H9 (cell line): Measurements from ENCODE around the gene TGFBR2. TPM values are rescaled to one million over a fixed set of nuclear protein-coding genes. Genes with fewer than 3 reads are reported as not detected.

Experiments
- DNase-seq: peaks from one replicate; pipeline ENCODE4 v3.0.0-alpha.2; 2017
- H2AFZ ChIP-seq: one replicate; pipeline ENCODE4 v1.6.1; 2013; ENCODE audit warnings: mild to moderate bottlenecking, low read length, control low read depth, moderate library complexity
- H2AK5ac ChIP-seq: 2 replicates; pipeline ENCODE4 v1.6.1; 2013; ENCODE audit warnings: low read length, control low read depth, mixed read lengths; ENCODE audit not compliant: insufficient read length
- H2BK120ac ChIP-seq: one replicate; pipeline ENCODE4 v1.6.1; 2013; ENCODE audit warnings: low read depth, mild to moderate bottlenecking, low read length, control low read depth, inconsistent platforms; ENCODE audit not compliant: poor library complexity, severe bottlenecking
- H2BK12ac ChIP-seq: 2 replicates; pipeline ENCODE4 v1.6.1; 2013; ENCODE audit warnings: low read length, control low read depth, mixed read lengths, low read depth; ENCODE audit not compliant: insufficient read length
- H2BK15ac ChIP-seq: 2 replicates; pipeline ENCODE4 v1.6.1; 2013; ENCODE audit warnings: low read depth, low read length, control low read depth
- H2BK20ac ChIP-seq: one replicate; pipeline ENCODE4 v1.6.1; 2013; ENCODE audit warnings: low read depth, mild to moderate bottlenecking, low read length, control low read depth, inconsistent platforms; ENCODE audit not compliant: poor library complexity, severe bottlenecking
- H2BK5ac ChIP-seq: 2 replicates; pipeline ENCODE4 v1.6.1; 2013; ENCODE audit warnings: low read length, control low read depth, mixed read lengths; ENCODE audit not compliant: insufficient read length
- H3K14ac ChIP-seq: 2 replicates; pipeline ENCODE4 v1.6.1; 2013; ENCODE audit warnings: low read length, control low read depth; ENCODE audit not compliant: insufficient read depth
- H3K18ac ChIP-seq: 2 replicates; pipeline ENCODE4 v1.6.1; 2013; ENCODE audit warnings: low read depth, mild to moderate bottlenecking, mixed read lengths, low read length, control low read depth; ENCODE audit not compliant: insufficient read length
- H3K23ac ChIP-seq: 2 replicates; pipeline ENCODE4 v1.6.1; 2013; ENCODE audit warnings: low read length, control low read depth, mixed read lengths, low read depth; ENCODE audit not compliant: insufficient read length
- H3K23me2 ChIP-seq: 2 replicates; pipeline ENCODE4 v1.6.1; 2013; ENCODE audit warnings: low read depth, mild to moderate bottlenecking, mixed read lengths, low read length, control low read depth; ENCODE audit not compliant: insufficient read length, poor library complexity, severe bottlenecking
- H3K27ac ChIP-seq: 2 replicates; pipeline ENCODE4 v1.5.1; 2013; ENCODE audit warnings: low read length, control low read depth, mixed read lengths, low read depth; ENCODE audit not compliant: insufficient read length
- H3K27me3 ChIP-seq: 2 replicates; pipeline ENCODE4 v1.6.1; 2013; ENCODE audit warnings: low read length, control low read depth, inconsistent platforms; ENCODE audit not compliant: insufficient read depth
- H3K4ac ChIP-seq: 2 replicates; pipeline ENCODE4 v1.6.1; 2013; ENCODE audit warnings: low read depth, mild to moderate bottlenecking, control low read depth, inconsistent platforms, low read length, moderate library complexity
- H3K4me1 ChIP-seq: 2 replicates; pipeline ENCODE4 v1.6.1; 2013; ENCODE audit warnings: low read length, control low read depth, inconsistent platforms; ENCODE audit not compliant: insufficient read depth
- H3K4me2 ChIP-seq: 2 replicates; pipeline ENCODE4 v1.6.1; 2013; ENCODE audit warnings: low read length, control low read depth, mixed read lengths; ENCODE audit not compliant: insufficient read length, insufficient read depth
- H3K56ac ChIP-seq: 2 replicates; pipeline ENCODE4 v1.6.1; 2013; ENCODE audit warnings: low read depth, mild to moderate bottlenecking, mixed read lengths, low read length, control low read depth; ENCODE audit not compliant: insufficient read length
- H3K79me1 ChIP-seq: 2 replicates; pipeline ENCODE4 v1.6.1; 2013; ENCODE audit warnings: low read depth, mild to moderate bottlenecking, moderate library complexity, low read length, control low read depth, inconsistent platforms; ENCODE audit not compliant: insufficient read depth, poor library complexity, severe bottlenecking
- H3K79me2 ChIP-seq: 2 replicates; pipeline ENCODE4 v1.6.1; 2013; ENCODE audit warnings: low read length, control low read depth, inconsistent platforms; ENCODE audit not compliant: insufficient read depth
- H3K9ac ChIP-seq: 2 replicates; pipeline ENCODE4 v1.6.1; 2013; ENCODE audit warnings: low read length, control low read depth, mixed read lengths; ENCODE audit not compliant: insufficient read length; ENCODE audit errors: extremely low read depth
- H3K9me3 ChIP-seq: one replicate; pipeline ENCODE4 v1.6.1; 2013; ENCODE audit warnings: low read depth, low read length, inconsistent platforms; ENCODE audit not compliant: control insufficient read depth
- H3T11ph ChIP-seq: one replicate; pipeline ENCODE4 v1.6.1; 2013; ENCODE audit warnings: mild to moderate bottlenecking, low read length, control low read depth, inconsistent platforms
- H4K20me1 ChIP-seq: one replicate; pipeline ENCODE4 v1.6.1; 2013; ENCODE audit not compliant: control insufficient read depth, insufficient read length, insufficient read depth
- H4K5ac ChIP-seq: 2 replicates; pipeline ENCODE4 v1.6.1; 2013; ENCODE audit warnings: low read depth, mild to moderate bottlenecking, mixed read lengths, low read length, control low read depth; ENCODE audit not compliant: insufficient read length
- H4K8ac ChIP-seq: replicated peaks from 2 replicates; pipeline ENCODE4 v1.6.1; 2013; ENCODE audit warnings: low read length, control low read depth, mixed read lengths, low read depth; ENCODE audit not compliant: insufficient read length
- H4K91ac ChIP-seq: 2 replicates; pipeline ENCODE4 v1.6.1; 2013; ENCODE audit warnings: low read depth, mild to moderate bottlenecking, moderate library complexity, mixed read lengths, low read length, control low read depth; ENCODE audit not compliant: insufficient read length
- H3K27ac Mint-ChIP-seq, 3 experiments: 2 replicates in 2 of 3; 3 replicates in 1 of 3; pipeline ENCODE4 v1.8.0; 2020 to 2021; ENCODE audit warnings: mixed read lengths in 3 of 3, mild to moderate bottlenecking in 1 of 3, moderate library complexity in 1 of 3
- H3K27me3 Mint-ChIP-seq: 2 replicates; pipeline ENCODE4 v1.8.0; 2021; ENCODE audit warnings: low read depth, mild to moderate bottlenecking, moderate library complexity, mixed read lengths
- H3K36me3 Mint-ChIP-seq, 3 experiments: 2 replicates in 2 of 3; 3 replicates in 1 of 3; pipeline ENCODE4 v1.8.0; 2020 to 2021; ENCODE audit warnings: low read depth in 3 of 3, mixed read lengths in 3 of 3; ENCODE audit not compliant: insufficient read depth in 1 of 3
- H3K4me1 Mint-ChIP-seq, 2 experiments: 2 replicates each; pipeline ENCODE4 v1.8.0; 2020; ENCODE audit warnings: mixed read lengths in 2 of 2
- H3K4me3 Mint-ChIP-seq, 2 experiments: 2 replicates in 1 of 2; 3 replicates in 1 of 2; pipeline ENCODE4 v1.8.0; 2020 to 2021; ENCODE audit warnings: mild to moderate bottlenecking in 2 of 2, mixed read lengths in 2 of 2, moderate library complexity in 1 of 2
- H3K9me3 Mint-ChIP-seq, 2 experiments: 2 replicates in 1 of 2; 3 replicates in 1 of 2; pipeline ENCODE4 v1.8.0; 2020; ENCODE audit warnings: mild to moderate bottlenecking in 2 of 2, mixed read lengths in 2 of 2, moderate library complexity in 1 of 2
- CTCF ChIP-seq: fragments of 200-600 bp; sonication (generic); conservative IDR thresholded peaks from 3 replicates; pipeline ENCODE4 v1.8.0; 2021; ENCODE audit warnings: antibody characterized with exemption, mild to moderate bottlenecking
- total RNA-seq: library from RNA; stranded (reverse); gene quantifications from 2 replicates; pipeline ENCODE4 v1.2.1, GENCODE V29; 2021

The TGFBR2 gene
- total RNA-seq, 1 experiment from 2014 or later = 10.6 TPM

- H2BK5ac ChIP-seq = no peak overlapping the region
- no peaks in the 10 kb centered on the region for H3K9me3 ChIP-seq
- no peak overlapping the region for H4K5ac ChIP-seq
- H4K91ac ChIP-seq = no peak overlapping the region
- TF ChIP-seq CTCF = no peak
- no peak overlapping the region for H3K23ac ChIP-seq
- peaks cover 5% of the 10 kb centered on the region; the same call in 1 of the 2 replicates for H3K4me1 ChIP-seq
- no peaks in the 10 kb centered on the region for H3K9me3 Mint-ChIP-seq
- H2AFZ ChIP-seq = no peak overlapping the region
- peaks cover 23 to 31% of the 10 kb centered on the region in 2 experiments for H3K4me1 Mint-ChIP-seq
- no peak overlapping the region for H3K14ac ChIP-seq
- no peak overlapping the region for H3K18ac ChIP-seq
- H3K36me3 Mint-ChIP-seq = peaks cover 6 to 10% (median 9%) of the 10 kb centered on the region in 3 experiments; a peak in 5 of 7 replicates
- no peak for DNase-seq
- peaks cover 11% of the 10 kb centered on the region; the same call in 1 of the 2 replicates for H3K79me2 ChIP-seq
- H3K27ac ChIP-seq = no peak overlapping the region
- no peaks in the 10 kb centered on the region for H3K23me2 ChIP-seq
- H3K56ac ChIP-seq = no peak overlapping the region
- H3T11ph ChIP-seq = no peak overlapping the region
- H2BK20ac ChIP-seq = no peak overlapping the region
- H2BK15ac ChIP-seq = no peak overlapping the region
- H3K27me3 Mint-ChIP-seq = no peaks in the 10 kb centered on the region
- H3K4ac ChIP-seq = no peak overlapping the region
- H2BK12ac ChIP-seq = no peak overlapping the region
- no peak overlapping the region for H2AK5ac ChIP-seq
- H3K4me3 Mint-ChIP-seq = no peak overlapping the region
- no peak overlapping the region for H3K4me2 ChIP-seq
- no peaks in the 10 kb centered on the region; the same call in 1 of the 2 replicates for H3K27me3 ChIP-seq
- H2BK120ac ChIP-seq = no peak overlapping the region
- peaks cover 10% of the 10 kb centered on the region for H3K79me1 ChIP-seq
- H3K9ac ChIP-seq = no peak overlapping the region
- no peak overlapping the region for H4K8ac ChIP-seq
- no peak overlapping the region for H3K27ac Mint-ChIP-seq
- no peaks in the 10 kb centered on the region for H4K20me1 ChIP-seq
Measured at GRCh38 chr3:30622047-30622545, 15.7 kb downstream of the TGFBR2 start.
